Fibroblast of villous mesenchyme (primary cell): Measurements from ENCODE around the gene DCC. TPM values are rescaled to one million over a fixed set of nuclear protein-coding genes. Genes with fewer than 3 reads are reported as not detected.

Source experiments
- DNase-seq: peaks from one replicate; pipeline ENCODE4 v3.0.0-alpha.2; 2010; ENCODE audit warnings: low read depth
- H3K4me3 ChIP-seq: 2 replicates; pipeline ENCODE4 v1.5.1; 2011; ENCODE audit warnings: low read depth, mild to moderate bottlenecking, low read length
- total RNA-seq: library from RNA; depleted of rRNA; stranded (reverse); fragments of >200 nt; gene quantifications from 2 replicates; pipeline ENCODE4 v1.2.3, GENCODE V29; 2012
- TF ChIP-seq, protein P1 (sequence below): IDR thresholded peaks from 2 replicates; pipeline ENCODE4 v1.5.1; 2012; ENCODE audit warnings: low read depth, mild to moderate bottlenecking, low read length; ENCODE audit not compliant: insufficient read depth

DCC gene
- total RNA-seq, 1 donor: not detected

DNA sequence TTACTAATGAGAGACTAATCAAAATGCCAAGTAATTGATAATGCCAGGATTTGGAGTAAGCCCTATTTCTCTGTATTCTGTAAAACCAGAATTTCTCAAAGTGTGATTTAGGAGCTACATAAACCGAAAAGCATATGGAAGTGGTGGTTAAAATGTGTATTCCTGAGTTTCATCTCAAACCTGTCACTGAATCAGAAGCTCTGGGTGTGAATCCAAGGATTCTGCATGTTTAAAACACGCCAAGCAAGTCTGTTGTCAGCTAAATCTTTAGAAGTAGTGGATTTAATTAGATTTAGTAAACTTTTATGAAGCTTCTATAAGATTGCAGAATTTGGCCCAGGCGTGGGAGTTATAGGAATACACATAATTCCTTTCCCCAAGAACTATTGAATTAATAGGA is 700.3 kb downstream of the DCC start:
- H3K4me3 ChIP-seq: no peak overlapping the region
- TF ChIP-seq, protein P1, sequence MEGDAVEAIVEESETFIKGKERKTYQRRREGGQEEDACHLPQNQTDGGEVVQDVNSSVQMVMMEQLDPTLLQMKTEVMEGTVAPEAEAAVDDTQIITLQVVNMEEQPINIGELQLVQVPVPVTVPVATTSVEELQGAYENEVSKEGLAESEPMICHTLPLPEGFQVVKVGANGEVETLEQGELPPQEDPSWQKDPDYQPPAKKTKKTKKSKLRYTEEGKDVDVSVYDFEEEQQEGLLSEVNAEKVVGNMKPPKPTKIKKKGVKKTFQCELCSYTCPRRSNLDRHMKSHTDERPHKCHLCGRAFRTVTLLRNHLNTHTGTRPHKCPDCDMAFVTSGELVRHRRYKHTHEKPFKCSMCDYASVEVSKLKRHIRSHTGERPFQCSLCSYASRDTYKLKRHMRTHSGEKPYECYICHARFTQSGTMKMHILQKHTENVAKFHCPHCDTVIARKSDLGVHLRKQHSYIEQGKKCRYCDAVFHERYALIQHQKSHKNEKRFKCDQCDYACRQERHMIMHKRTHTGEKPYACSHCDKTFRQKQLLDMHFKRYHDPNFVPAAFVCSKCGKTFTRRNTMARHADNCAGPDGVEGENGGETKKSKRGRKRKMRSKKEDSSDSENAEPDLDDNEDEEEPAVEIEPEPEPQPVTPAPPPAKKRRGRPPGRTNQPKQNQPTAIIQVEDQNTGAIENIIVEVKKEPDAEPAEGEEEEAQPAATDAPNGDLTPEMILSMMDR: no peak
- no peak for DNase-seq

DNA sequence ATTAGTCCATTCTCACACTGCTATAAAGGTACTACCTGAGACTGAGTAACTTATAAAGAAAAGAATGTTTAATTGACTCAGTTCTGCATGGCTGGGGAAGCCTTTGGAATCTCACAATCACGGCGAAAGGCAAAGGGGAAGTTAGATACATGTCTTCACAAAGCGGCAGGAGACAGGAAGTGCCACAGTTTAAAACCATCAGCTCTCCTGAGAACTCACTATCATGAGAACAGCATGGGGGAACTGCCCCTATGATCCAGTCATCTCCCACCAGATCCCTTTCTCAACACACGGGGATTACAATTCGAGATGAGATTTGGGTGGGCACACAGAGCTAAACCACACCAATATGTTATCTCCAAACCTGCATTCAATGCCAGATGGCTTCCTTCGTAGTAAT is 716.1 kb downstream of the DCC start:
- TF ChIP-seq, protein P1: no peak
- no peak overlapping the region for H3K4me3 ChIP-seq
- no peak for DNase-seq

DNA sequence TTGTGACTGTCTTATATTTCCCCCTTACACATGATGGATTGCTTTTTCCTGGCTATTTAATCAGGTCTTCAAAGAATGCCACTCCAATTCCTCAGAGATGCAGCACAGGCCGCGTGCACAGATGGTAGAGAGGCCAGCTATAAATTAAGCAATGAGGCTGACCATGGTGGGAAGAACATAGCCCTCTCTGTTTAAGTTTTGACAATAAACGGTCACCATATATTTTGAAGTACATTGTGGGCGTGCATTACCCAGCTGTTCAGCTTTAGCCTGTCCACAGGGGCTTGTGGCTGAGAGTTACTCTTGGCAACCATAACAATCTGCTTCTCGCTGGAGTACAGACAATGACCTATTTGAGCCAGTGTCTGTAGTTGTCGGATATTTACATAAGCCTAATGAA is 730.8 kb downstream of the DCC start:
- no peak for DNase-seq
- TF ChIP-seq, protein P1: no peak
- H3K4me3 ChIP-seq: no peak overlapping the region

DNA sequence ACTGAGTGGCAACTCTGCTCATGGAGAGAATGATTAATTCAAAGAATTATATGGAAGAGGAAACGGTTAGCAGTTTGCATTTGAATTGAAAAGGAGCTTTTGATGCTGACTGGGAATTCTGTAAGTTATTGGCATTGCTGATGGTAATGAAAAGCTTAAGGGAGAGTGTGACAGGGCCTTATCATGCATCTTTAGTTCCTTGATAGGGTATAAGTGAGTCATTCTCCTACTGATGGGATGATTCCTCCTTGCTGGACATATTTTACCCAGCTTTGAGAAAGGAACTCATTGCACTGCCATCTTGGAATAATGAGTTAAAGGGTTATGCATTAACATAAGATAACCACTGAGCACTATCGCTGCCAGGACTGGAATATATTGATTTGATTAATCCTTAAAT is 740.7 kb downstream of the DCC start:
- no peak overlapping the region for H3K4me3 ChIP-seq
- no peak for DNase-seq
- TF ChIP-seq, protein P1: no peak

DNA sequence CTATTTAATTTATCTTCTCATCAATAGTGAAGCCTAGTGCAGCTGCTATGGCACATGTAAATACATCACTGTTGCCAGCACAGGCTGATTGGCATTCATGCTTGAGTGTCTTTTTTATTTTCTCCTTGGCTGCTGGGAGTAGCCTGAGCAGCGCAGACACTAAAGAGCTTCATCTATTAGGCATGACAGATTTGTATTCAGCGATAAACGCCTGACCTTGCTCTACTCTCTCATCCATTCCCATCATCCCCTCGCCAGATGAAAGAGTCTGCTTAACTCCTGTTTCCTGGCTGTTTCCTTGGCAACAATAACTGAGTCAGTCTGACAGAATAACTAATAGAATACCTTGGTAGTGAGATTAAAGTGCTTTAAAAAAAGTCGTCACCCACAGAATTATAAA is 753.6 kb downstream of the DCC start:
- H3K4me3 ChIP-seq: no peak overlapping the region
- no peak for DNase-seq
- TF ChIP-seq, protein P1: no peak

DNA sequence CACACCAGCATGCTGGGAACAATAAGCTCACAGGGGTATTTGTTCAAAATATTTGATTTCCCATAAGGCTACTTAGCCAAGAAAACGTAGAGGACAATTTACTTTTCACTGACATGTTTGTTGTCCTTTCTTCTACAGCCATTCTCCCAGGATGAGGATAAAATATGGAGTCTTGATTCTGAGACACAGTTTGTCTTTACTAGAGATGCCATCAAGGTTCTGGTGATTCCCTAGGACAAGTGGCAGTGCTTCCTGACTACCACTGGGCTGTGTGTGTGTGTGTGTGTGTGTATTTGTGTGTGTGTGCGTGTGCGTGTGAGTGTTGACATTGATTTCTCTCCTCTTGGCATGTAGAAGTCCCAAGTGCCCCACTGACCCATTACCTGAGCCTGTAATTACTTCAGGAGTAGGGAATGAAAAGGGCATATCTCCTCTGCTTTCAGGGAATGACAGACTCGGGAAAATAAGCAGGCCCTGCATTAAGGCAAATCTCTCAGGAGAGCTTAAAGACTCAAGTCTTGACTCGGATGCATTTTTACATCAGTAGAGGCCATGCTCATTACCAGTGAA is 761.6 kb downstream of the DCC start:
- TF ChIP-seq, protein P1: no peak
- H3K4me3 ChIP-seq: no peak overlapping the region
- no peak for DNase-seq

DNA sequence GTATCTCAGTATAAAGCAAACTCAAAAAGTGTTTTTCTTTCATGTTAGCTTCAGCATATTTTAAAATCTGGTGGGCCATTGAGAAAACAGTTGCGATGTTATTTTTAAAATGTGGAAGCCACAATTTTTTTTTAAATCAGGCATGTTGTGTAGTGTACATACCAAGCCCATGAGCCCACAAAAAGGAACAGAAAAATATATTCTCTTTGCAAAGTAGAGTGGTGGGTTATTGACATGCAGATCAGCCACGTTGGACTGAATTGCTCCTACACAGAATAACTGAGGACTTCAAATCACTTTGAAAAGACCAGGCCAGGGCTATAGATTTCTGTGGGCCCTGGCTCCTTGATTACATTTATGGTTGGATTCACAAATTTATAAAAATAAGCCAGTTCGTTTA is 774.4 kb downstream of the DCC start:
- TF ChIP-seq, protein P1: no peak
- no peak overlapping the region for H3K4me3 ChIP-seq
- no peak for DNase-seq
